K562 (cell line): ENCODE results near the gene STYXL1.

Source experiments
- FOS ChIP-seq: IDR thresholded peaks from 3 replicates; pipeline ENCODE4 v1.6.1; 2011; ENCODE audit not compliant: insufficient read length; ENCODE audit errors: extremely low read depth
- POLR2A ChIP-seq: fragments of 450-650 bp; conservative IDR thresholded peaks from 2 replicates; pipeline ENCODE4 v1.6.1; 2016
- SMARCC2 ChIP-seq: fragments of 450-650 bp; IDR thresholded peaks from 2 replicates; pipeline ENCODE4 v1.6.1; 2017; ENCODE audit warnings: antibody characterized with exemption, moderate library complexity, mild to moderate bottlenecking, low read depth
- ZNF274 ChIP-seq: IDR thresholded peaks from 2 replicates; pipeline ENCODE4 v1.6.1; 2011; ENCODE audit warnings: low read depth, mild to moderate bottlenecking, low read length, moderate library complexity, borderline replicate concordance
- ZNF584 ChIP-seq: fragments of 200-800 bp; sonication (Bioruptor generic); IDR thresholded peaks from 2 replicates; pipeline ENCODE4 v1.6.1; 2016; ENCODE audit warnings: low read depth, mild to moderate bottlenecking, missing genetic modification characterization, missing compliant biosample characterization
- TF ChIP-seq, protein P1 (sequence below), 2 experiments: fragments of 450-650 bp; IDR thresholded peaks; 2 replicates each; pipeline ENCODE4 v1.6.1; 2016; ENCODE audit warnings: mild to moderate bottlenecking in 2 of 2, borderline replicate concordance in 1 of 2, low read depth in 1 of 2, moderate library complexity in 1 of 2
- TF ChIP-seq, protein P2 (sequence below), 2 experiments: fragments of 450-650 bp; formaldehyde crosslinking in 1 of 2; IDR thresholded peaks; 2 replicates each; pipeline versions ENCODE4 v1.4.0 to v1.6.1; 2014 to 2020; ENCODE audit warnings: mild to moderate bottlenecking in 2 of 2, borderline replicate concordance in 1 of 2, low read depth in 1 of 2
- TF ChIP-seq, protein P3 (sequence below): sonication (generic); formaldehyde crosslinking; IDR thresholded peaks from 2 replicates; pipeline ENCODE4 v1.8.1; 2022; ENCODE audit warnings: missing genetic modification reagents

DNA sequence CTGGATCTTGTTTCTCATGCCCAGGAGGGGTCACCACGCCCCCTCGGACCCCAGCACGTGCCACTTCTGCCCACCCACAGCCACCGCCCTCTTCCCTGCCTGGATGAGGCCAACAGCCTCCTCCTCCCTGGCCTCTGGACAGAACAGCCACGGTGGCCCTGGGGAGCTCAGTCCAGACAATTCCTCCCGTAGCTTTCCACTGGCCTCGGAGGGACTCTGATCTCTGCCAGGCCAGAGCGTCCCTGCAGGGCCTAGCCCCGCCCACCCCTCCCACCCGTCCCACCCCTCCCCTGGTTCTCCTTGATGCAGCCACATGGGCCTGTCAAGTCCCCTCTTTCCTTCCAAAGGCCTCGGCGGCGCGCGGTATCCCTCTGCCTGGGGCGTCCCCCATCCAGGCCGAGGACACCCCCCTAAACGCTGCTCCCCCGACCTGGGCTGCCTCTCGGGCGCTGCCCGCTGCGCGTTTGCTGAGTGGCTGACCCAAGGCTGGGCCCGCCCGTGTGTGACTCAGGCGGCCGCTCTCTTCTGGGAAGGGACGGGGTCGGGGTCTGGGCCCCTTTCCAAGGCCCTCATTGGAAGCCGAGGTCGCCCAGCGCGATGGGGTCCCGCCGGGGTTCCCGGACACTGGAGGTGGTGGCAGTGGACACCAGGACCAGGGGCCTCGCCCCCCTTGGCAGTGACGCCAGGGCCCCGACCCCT, 54.0 kb downstream of the STYXL1 start:
- TF ChIP-seq, protein P1, sequence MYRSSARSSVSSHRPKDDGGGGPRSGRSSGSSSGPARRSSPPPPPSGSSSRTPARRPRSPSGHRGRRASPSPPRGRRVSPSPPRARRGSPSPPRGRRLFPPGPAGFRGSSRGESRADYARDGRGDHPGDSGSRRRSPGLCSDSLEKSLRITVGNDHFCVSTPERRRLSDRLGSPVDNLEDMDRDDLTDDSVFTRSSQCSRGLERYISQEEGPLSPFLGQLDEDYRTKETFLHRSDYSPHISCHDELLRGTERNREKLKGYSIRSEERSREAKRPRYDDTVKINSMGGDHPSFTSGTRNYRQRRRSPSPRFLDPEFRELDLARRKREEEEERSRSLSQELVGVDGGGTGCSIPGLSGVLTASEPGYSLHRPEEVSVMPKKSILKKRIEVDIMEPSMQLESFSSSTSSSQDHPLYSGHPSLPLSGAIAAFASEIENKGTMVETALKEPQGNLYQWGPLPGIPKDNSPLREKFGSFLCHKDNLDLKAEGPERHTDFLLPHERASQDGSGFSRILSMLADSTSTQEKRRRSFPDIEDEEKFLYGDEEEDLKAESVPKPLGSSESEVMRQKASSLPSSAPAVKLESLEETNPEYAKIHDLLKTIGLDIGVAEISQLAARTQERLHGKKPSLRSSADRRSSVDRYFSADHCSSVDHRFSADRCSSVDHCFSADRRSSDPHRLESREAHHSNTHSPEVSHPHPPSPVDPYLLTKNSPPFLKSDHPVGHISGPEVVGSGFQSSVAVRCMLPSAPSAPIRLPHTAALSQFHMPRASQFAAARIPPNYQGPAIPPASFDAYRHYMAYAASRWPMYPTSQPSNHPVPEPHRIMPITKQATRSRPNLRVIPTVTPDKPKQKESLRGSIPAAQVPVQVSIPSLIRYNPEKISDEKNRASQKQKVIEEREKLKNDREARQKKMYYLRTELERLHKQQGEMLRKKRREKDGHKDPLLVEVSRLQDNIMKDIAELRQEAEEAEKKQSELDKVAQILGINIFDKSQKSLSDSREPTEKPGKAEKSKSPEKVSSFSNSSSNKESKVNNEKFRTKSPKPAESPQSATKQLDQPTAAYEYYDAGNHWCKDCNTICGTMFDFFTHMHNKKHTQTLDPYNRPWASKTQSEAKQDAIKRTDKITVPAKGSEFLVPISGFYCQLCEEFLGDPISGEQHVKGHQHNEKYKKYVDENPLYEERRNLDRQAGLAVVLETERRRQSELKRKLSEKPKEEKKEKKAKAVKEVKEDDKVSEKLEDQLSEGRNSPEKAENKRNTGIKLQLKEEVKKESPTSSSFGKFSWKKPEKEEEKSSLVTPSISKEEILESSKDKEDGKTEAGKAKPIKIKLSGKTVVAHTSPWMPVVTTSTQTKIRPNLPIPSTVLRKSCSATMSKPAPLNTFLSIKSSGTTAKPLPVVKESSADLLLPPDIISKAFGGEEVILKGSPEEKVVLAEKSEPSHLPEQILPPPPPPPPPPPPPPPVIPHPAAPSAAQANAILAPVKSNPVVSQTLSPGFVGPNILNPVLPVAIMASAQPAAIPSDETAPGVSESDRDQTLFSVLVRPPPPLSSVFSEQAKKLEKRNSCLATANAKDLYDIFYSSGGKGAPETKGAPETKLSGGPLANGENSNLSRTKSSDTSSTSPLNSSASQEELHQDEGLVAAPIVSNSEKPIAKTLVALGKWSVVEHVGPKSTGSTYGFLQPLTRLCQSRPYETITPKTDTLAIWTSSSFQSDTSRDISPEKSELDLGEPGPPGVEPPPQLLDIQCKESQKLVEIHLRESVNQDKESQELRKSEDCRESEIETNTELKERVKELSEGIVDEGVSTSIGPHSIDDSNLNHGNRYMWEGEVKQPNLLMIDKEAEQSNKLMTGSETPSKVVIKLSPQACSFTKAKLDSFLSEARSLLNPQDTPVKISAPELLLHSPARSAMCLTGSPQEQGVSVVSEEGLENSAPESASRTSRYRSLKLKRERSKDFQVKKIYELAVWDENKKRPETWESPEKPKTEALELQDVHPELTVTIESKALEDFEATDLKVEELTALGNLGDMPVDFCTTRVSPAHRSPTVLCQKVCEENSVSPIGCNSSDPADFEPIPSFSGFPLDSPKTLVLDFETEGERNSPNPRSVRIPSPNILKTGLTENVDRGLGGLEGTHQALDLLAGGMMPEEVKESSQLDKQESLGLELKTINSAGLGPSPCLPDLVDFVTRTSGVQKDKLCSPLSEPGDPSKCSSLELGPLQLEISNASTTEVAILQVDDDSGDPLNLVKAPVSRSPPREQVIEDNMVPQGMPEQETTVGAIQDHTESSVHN (IDR thresholded peaks at IDR 0.05; ENCODE audit: borderline replicate concordance in 1 of 2, low read depth in 1 of 2), result no peak
- TF ChIP-seq ZNF274 (no peak), POLR2A (no peak), SMARCC2 (no peak), FOS (no peak), ZNF584 (0 out of 2 replicates have a peak, but pooled peaks have one; percentile 28)
- TF ChIP-seq, protein P2, sequence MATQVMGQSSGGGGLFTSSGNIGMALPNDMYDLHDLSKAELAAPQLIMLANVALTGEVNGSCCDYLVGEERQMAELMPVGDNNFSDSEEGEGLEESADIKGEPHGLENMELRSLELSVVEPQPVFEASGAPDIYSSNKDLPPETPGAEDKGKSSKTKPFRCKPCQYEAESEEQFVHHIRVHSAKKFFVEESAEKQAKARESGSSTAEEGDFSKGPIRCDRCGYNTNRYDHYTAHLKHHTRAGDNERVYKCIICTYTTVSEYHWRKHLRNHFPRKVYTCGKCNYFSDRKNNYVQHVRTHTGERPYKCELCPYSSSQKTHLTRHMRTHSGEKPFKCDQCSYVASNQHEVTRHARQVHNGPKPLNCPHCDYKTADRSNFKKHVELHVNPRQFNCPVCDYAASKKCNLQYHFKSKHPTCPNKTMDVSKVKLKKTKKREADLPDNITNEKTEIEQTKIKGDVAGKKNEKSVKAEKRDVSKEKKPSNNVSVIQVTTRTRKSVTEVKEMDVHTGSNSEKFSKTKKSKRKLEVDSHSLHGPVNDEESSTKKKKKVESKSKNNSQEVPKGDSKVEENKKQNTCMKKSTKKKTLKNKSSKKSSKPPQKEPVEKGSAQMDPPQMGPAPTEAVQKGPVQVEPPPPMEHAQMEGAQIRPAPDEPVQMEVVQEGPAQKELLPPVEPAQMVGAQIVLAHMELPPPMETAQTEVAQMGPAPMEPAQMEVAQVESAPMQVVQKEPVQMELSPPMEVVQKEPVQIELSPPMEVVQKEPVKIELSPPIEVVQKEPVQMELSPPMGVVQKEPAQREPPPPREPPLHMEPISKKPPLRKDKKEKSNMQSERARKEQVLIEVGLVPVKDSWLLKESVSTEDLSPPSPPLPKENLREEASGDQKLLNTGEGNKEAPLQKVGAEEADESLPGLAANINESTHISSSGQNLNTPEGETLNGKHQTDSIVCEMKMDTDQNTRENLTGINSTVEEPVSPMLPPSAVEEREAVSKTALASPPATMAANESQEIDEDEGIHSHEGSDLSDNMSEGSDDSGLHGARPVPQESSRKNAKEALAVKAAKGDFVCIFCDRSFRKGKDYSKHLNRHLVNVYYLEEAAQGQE (IDR thresholded peaks at IDR 0.05; ENCODE audit: borderline replicate concordance), result no peak
- TF ChIP-seq, protein P2 (CRISPR knock-in tag; IDR thresholded peaks at IDR 0.05; ENCODE audit: low read depth), result no peak
- TF ChIP-seq, protein P3, sequence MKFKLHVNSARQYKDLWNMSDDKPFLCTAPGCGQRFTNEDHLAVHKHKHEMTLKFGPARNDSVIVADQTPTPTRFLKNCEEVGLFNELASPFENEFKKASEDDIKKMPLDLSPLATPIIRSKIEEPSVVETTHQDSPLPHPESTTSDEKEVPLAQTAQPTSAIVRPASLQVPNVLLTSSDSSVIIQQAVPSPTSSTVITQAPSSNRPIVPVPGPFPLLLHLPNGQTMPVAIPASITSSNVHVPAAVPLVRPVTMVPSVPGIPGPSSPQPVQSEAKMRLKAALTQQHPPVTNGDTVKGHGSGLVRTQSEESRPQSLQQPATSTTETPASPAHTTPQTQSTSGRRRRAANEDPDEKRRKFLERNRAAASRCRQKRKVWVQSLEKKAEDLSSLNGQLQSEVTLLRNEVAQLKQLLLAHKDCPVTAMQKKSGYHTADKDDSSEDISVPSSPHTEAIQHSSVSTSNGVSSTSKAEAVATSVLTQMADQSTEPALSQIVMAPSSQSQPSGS (CRISPR knock-in tag), result no peak
